ENCODE results near the gene TTLL11. TPM values are rescaled to one million over a fixed set of nuclear protein-coding genes. Genes with fewer than 3 reads are reported as not detected.
A peak's percentile ranks its signal among the peaks of the same experiment; 100 is the strongest.
"Not testable (repeated sequence)": the region's sequence is repeated elsewhere in the genome, so short reads cannot be mapped to it uniquely, and the experiment has no call there.

TTLL11 gene
- total RNA-seq, 1 donor from 2014 or later, result 1.9 TPM

DNA sequence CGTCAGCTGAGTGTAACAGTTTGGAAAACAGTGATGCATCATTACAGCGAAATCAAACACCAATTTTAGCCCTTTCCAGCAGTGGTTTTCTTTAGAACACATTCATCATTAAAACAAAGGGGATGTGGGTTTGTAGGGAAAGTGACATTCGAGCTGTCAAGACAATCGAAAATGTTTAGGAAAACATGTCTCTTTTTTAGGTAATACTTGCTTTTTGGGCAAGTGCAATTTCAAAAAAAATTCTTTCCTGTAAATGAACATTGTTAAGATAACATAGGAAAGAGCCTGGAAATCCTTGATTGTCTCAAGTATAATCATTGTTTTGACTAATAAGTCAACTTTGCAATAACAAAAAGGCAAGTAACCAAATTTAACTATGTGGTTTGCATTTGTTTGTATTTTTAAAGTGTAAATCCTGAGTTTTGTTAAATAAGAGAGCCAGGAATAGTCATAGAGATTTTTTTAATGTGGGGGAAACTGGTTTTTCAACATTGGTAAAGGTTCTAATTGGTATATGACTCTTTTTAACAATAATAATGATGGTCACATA is 182.5 kb downstream of the TTLL11 start:
- no peak for DNase-seq (ENCODE audit: low read depth in 2 of 2)

DNA sequence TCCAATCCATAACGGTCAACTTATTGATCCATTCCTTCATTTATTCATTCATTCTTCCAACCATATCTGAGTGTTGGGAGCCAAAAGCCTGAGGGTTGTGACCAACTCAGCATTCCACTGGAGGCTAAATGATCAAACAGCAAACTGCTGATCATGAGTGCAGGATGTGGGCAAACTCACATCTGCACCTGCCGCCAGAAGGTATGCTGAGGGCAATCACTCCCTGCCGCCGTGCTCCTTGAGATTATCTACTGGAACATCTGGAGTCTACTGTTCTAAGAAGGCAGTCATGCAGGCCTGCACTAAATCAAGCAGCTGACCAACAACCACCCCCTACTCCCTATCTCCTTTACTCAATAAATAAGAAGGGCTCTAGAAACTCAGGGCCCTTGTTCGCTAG is 184.0 kb downstream of the TTLL11 start:
- DNase-seq (ENCODE audit: low read depth in 2 of 2), result no peak

DNA sequence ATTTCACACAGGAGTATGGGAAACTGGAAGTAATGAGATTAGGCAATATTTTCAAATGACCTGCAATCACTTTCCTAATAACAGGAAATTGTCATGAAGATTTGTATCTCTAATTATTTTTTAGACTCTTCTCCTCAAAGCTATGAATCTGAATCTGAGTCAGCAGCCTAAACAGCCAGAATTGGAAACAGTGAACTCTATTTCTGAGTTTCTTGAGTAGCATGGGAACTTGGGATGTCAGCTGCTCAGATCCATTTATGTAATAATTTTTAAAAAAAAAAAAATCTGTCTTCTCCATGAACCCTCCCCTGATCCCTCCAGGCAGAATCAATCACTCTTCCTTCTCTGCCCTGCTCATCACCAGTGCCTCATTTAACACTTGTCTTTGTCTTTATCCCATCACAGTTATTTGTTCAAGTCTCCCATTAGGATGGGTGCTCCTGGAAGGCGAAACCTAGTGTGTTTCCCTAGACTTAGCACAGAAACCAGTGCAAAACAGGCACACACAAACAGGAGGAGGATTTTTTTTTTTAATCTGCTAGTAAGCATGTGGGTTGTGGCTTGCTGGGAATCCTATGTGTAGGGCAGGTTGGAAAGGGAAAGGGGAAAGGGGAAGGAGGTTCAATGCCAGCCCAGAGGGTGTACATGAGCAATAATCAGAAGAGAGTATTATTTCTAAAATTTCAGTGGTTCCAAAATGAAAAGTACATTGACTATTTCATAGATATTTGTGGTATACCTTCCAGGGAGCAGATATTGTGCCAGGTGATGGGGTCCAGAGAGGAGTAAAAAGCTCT is 186.8 kb downstream of the TTLL11 start:
- DNase-seq (ENCODE audit: low read depth in 2 of 2), result peak in 1 of 2 donors; percentile 45

DNA sequence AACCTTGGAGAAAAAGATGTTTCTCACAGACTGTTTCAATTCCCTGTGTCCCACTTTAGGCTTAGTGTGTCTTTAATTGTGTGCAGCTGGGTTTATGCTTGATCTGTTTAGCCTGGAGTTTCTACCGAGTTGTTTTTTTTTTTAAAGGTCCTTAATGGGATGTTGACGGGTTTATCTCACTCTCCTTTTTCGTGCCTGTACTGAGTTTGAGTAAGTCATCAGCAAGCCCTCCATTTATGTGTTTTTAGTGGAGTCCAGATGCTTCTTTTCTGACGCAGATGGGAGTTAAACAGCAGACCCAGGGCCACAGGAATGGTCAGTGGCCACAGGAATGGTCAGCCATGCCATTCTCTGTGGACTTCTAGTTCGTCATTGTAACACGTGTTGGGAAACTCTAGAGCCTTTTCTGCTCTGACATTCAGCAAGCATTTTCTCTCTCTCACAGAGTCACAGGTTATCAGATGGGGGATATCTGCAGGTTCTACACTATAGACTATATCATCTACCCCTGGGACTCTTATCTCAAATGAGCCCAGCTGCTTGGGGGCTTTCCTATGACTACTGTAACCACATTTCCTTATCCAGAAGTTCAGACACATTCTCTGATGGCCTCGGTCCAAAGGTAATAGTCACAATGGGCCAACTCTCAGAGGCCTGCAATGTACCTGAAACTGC is 190.5 kb downstream of the TTLL11 start:
- peak; percentile 40 to 92 for DNase-seq (ENCODE audit: low read depth in 2 of 2)

DNA sequence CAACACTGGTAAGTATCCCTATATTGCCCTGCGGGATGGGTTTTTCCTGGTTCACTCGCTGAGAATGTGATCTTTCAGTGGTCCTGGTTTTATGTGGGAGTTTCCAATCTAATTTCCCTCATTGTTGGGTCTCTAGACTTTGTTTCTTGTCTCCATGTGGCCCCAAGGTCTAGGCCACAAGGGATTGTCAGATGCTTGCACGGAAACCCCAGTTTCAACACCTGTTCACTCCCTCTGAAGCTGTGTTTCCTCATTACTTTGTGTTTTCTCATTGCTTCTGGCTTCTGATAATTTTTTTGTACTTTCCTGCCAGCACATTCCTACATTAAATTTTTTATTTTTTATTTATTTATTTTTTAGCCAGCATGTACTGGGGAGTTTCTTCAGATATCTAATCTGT is 191.5 kb downstream of the TTLL11 start:
- no peak for DNase-seq (ENCODE audit: low read depth in 2 of 2)

DNA sequence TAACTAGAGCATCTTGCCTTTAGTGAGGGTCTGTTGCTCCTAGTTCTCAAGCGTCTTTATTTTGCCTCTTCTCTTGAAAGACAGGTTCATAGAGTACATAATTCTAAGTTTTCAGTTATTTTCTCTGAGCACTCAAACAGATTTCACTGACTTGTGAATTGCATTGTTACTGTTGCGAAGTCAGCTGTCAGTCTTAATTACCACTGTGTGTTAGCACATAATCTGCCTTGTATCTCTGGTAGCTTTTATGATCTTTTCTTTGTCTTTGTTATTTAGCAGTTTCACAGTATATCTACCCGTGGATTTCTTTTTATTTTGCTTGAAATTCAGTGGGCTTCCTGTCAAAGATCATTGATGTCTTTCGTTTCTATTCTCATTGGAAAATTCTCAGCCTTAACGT is 192.9 kb downstream of the TTLL11 start:
- no peak for DNase-seq (ENCODE audit: low read depth in 2 of 2)

DNA sequence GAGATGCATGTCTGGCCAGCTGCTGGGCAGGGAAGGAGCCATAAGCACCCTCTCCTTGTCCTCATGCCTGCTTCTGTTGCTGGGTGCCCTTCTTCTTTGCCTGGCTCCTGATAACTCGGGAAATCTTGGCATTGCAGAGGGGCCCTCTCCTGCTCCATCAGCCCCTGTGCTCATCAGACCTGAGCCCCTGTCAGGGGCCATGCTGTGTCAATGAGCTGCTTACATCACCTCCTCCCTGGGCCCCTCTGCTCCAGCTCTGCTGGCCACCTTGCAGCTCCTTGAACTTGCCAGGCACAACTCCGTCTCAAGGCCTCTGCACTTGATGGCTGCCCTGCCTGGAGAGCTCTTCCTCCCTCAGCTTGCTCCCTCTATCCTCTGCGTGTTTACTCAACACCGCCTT is 194.3 kb downstream of the TTLL11 start:
- DNase-seq (ENCODE audit: low read depth in 2 of 2), result no peak

DNA sequence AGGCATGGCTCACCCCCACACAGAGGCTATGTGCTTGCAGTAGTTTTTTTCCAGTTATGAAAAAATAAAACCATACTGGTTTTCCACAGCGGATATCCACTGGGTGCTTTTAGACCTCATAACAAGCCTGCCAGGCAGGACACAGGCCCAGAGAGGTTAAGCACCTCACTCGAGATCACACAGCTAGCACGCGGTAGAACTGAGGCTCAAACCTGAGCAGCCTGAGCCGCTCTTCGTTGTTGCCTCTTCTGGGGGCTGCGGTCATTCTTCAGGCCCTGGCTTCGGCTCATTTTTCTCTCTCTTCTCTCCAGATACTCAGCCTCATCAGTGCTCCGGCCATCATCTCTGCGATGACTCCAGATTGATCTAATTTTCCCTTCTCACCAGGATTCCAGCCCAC is 196.0 kb downstream of the TTLL11 start:
- DNase-seq (ENCODE audit: low read depth in 2 of 2), result no peak

DNA sequence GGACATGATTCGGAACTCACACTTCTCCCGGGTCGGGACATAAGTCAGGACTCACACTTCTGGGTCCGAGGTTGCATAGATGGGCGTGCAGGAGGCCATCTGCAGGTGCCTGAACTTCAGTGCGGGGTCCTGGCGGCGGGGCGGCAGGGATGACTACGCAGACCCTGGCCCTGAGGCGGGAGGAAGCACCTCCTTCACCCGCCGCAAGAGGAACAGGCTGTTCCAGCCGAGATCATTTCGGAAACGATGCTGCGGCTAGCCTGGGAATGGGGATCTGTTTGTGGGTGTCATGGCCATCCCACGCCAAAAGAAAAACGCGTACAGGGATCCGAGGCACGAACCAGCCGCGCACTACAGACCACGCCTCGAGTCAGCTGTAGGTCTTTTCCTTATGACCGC is 196.6 kb downstream of the TTLL11 start:
- DNase-seq (ENCODE audit: low read depth in 2 of 2), result no peak

DNA sequence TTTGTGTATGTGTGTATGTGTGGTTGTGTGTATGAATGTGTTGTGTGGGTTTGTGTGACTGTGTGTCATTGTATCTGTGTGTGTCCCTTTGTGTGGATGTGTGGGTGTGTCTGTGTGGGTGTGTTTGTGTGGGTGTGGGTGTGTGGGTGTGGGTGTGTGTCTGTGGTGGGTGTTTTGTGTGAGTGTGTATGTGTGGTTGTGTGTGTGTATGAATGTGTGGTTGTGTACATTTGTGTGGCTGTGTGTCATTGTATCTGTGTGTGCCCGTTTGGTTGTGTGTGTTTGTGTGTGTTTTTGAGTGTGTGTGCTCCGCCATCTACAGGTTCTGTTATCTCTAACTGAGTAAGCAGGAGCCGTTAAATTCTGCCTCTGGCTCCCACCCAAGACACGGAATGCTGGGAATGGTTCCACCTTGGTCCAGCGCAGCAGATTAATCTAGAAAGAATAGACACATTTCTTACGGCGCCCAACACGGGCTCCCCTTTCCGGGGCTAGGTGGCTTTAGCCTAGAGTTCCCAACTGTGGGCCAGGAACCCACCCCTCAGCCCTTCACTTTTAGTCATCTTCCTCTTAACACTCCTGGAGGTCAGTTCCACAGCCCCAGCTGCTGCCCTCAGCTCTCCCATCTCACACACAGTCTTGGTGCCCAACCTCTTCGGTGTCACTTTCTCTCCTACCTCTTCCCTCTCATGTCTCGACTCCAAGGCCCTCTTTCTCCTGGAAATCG is 197.1 kb downstream of the TTLL11 start:
- peak; percentile 30 to 65 for DNase-seq (ENCODE audit: low read depth in 2 of 2)

DNA sequence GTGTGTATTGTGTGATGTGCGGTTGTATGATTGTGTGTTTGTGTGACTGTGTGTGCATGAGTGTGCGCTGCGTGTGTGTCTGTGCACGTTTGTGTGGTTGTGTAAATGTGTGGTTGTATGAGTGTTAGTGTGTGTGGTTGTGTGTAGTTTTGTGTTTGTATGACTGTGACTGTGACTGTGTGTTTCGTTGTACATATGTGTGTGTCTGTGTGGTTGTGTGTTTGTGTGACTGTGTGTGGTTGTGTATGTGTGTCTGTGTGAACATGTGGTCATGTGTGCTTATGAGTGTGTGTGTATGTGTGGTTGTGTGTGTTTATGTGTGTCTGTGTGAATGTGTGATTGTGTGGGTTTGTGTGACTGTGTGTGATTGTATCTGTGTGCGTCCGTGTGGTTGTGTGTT is 197.8 kb downstream of the TTLL11 start:
- DNase-seq (ENCODE audit: low read depth in 2 of 2), result no peak

DNA sequence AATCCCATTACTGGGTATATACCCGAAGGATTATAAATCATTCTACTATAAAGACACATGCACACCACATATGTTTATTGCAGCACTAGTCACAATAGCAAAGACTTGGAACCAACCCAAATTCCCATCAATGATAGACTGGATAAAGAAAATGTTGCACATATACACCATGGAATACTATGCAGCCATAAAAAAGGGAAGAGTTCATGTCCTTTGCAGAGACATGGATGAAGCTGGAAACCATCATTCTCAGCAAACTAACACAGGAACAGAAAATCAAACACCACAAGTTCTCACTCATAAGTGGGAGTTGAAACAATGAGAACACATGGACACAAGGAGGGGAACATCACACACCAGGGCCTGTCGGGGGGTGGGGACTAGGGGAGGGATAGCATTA is 198.7 kb downstream of the TTLL11 start:
- DNase-seq (ENCODE audit: low read depth in 2 of 2), result not testable (repeated sequence)

DNA sequence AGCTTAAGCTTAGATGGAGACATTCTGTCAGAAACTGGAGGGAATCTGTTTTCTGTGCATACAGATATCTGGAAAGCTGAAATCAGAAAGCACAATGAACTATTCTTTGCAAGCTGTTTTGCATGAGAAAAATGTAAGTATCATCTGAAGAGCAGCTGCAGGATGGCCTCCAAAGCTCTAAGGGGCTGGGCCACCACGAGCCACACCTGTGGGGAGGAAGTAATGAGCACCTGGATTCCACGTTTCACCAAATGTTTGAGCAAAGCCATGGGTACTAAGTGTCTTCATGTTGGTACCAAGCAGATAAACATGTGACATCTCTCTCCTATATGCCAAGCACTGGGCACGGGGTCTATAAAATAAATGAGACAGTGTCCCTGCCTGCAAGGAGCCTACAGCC is 199.3 kb downstream of the TTLL11 start:
- no peak for DNase-seq (ENCODE audit: low read depth in 2 of 2)

DNA sequence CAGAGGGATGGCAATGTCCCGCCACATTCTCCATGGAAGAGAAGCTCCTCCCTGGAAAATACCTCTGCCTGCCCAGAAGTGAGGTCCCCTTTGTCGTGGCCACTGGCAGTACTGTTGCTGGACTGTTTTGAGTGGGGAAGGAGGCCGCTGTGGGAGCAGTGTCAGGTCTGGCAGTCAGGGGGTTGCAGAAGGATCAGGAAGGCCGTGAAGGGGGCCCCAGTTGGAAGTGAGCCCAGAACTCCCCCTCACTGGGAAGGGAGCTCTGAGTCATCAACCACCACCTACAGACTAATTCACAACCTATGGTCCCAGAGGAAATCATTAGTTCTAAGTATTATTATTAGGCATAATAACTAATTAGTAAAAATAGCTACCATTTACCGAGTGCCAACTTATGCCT is 200.4 kb downstream of the TTLL11 start:
- DNase-seq (ENCODE audit: low read depth in 2 of 2), result peak in 1 of 2 donors; percentile 30

DNA sequence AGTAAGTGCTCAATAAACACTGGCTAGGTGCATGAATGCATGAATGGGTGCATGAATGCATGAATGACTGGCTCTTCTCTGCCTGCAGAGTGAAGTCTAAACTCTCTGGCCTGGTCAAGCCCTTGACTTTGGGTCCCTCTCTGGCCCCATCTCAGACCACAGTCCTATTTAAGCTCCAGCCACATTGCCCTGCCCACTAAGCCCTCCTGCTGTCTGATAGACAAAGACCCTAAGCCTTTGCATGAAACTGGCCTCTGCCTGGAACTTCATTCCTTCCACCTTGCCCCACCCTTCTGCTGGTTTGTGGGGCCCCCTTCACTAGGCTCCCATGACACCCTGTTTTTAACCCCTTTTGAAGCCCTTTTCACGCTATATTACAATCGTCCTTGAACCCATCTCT is 202.4 kb downstream of the TTLL11 start:
- no peak for DNase-seq (ENCODE audit: low read depth in 2 of 2)

DNA sequence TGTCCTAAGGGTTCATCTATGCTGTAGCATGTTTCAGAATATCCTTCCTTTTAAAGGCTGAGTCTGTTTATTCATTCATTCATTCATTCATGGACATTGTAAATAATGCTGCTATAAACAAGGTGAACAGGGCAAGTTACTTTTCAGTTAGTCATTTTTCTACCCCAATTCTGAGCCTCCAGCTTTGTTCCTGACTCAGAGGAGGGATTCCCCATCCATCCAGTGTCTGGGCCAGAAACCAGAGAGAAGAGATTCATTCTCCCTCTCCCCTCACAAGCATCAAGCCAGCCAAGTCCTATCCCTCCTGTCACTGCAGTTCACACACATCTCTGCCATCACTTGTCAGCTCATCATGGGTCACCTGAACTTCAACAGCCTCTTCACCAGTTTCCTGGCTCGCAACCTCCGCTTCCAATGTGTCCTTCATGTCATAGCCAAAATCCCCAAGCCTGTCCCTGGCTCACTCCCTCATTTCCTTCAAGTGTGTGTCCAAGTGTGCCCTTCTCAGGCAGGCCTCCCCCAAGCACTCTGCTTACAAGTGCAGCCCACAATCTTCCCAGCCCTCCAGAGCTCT is 203.0 kb downstream of the TTLL11 start:
- no peak for DNase-seq (ENCODE audit: low read depth in 2 of 2)

DNA sequence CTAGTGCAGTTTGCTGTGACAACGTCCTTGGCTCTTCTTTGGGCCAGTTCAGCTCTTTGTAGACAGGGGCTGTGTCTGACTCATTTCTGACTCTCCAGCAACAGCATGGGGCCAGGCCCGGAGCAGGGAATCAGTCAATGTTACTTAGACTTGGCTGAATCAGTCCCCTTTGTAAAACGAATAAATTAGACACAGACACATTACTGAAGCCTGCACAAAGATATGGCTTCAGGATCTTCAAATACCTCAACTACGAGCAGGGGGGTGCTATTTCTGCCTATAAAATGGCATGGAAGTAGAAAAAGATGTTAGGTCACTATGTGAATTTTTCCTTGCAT is 204.7 kb downstream of the TTLL11 start:
- peak in 1 of 2 donors; percentile 35 for DNase-seq (ENCODE audit: low read depth in 2 of 2)

DNA sequence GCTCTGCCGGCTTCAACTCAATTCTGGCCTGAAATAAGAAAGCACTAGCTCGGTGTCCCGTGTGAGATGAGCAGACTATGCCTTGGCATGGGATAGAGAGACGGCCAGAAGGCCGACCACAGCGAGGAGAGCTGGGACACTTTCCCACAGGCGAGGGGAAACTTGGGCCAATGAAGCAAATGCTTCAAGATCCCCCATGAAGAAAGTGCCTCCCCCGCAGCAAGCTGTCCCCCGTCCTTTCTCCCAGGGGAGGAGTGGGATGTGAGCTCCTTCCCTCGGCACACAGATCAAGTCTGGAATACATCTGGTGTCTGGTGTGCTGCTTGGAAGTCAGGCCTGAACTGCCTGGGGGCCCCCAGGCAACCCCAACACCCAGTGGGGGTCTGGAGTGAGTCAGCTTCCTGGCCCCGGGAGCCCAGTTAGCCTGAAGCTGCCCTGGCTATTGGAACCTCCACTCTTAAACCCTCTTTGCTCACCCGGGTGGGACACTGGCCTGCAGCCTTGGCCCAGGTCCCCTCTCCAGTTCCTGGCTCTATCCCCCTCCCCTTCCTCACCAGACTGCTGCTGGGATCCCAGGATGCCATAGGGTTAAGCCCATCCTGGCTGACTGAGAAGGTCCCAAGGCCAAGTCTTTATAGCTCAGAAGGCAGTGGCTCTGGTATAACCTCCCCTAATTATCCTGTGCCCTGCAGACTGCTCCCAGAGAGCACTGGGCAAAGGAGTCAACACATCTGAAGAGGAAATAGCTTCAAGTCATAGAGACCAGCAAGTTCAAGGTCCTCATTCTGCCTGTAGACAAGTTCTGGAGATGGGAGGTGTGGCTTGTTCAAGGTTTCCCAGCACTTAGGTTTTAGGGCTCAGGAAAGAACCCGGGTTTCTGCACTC is 205.3 kb downstream of the TTLL11 start:
- DNase-seq (ENCODE audit: low read depth in 2 of 2), result no peak

DNA sequence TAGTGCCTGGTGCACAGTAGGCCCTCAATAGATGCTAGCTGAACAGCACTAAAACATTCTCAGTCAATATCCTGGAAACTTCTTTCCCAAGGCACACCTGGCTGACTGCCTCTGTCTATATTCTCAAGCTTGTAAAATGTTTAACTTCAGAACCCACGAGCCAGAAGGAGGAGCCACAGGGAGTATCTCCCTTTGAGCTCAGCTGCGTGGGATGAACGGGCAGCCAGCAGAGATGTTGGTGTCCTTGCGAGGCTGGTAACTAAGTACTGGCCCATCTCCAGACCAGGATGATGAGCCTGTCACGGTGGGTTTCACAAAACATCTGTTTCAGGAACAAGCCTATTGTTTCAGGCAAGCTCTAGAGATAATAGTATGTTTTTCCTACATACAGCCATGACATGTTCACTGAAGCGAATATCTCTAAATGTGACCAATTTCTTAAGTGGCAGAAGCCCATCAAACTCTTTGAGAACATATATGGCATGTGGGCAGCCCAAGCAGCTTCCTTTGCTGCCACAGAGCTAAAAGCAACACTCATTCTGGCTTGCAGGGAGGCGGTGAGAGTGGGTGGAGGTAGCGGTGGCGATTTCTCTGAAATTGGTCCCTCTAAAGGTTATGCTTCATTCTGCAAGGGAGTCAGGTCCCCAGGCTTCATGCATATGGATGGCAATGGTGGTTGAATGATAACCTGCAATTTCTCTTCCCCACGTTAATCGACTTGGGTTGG is 206.2 kb downstream of the TTLL11 start:
- DNase-seq (ENCODE audit: low read depth in 2 of 2), result no peak

DNA sequence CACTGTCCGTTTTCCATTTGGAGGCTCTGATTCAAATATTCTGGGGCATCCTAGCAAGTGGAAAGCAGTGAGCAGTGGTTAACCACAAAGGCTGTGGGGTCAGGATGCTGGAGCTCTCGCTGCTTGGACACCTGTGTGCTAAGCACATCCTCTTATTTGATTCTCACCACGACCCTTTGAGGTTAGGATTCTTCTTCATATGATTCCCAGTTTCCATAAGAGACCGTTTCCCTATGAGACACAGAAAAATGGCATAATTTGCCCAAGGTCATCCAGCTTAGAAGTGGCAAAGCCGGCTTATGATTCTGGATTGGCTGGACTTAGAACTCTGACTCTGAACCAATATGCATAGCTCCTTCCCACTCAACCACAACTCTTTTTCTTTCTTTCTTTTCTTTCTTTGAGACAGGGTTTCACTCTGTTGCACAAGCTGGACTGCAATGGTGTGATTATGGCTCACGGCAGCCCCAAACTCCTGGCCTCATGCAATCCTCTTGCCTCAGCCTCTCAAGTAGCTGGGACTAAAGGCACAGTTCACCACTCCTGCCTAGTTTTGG is 207.7 kb downstream of the TTLL11 start:
- DNase-seq (ENCODE audit: low read depth in 2 of 2), result no peak

Measured in dermis microvascular lymphatic vessel endothelial cell (primary cell).